A549 (cell line): ENCODE results near the gene ATM.

Experiments used
- CHD4 ChIP-seq: fragments of 200-600 bp; sonication (generic); IDR thresholded peaks from 2 replicates; pipeline ENCODE4 v1.6.1; 2016; ENCODE audit warnings: antibody characterized with exemption, mild to moderate bottlenecking, borderline replicate concordance
- CTCF ChIP-seq: fragments of >200 bp; sonication (Bioruptor Twin); formaldehyde crosslinking; IDR thresholded peaks from 3 replicates; pipeline ENCODE4 v1.5.1; 2016
- EP300 ChIP-seq, 2 experiments: fragments of >200 bp; sonication (Bioruptor Twin); formaldehyde crosslinking; IDR thresholded peaks; 2 replicates in 1 of 2; 3 replicates in 1 of 2; pipeline ENCODE4 v1.6.1; 2016 to 2017
- ESRRA ChIP-seq: fragments of 150-350 bp; IDR thresholded peaks from 2 replicates; pipeline ENCODE4 v1.6.1; 2014; ENCODE audit warnings: mild to moderate bottlenecking, low read length, borderline replicate concordance
- JUN ChIP-seq, 2 experiments: fragments of >200 bp; sonication (Bioruptor Twin); formaldehyde crosslinking; IDR thresholded peaks; 2 replicates in 1 of 2; 3 replicates in 1 of 2; pipeline ENCODE4 v1.6.1; 2016 to 2017
- MAX ChIP-seq: IDR thresholded peaks from 2 replicates; pipeline ENCODE4 v1.6.1; 2012
- POLR2A ChIP-seq: IDR thresholded peaks from 2 replicates; pipeline ENCODE4 v1.6.1; 2012; ENCODE audit warnings: mild to moderate bottlenecking, low read length
- RNF2 ChIP-seq: fragments of 200-600 bp; sonication (generic); IDR thresholded peaks from 2 replicates; pipeline ENCODE4 v1.6.1; 2016; ENCODE audit warnings: low read depth, mild to moderate bottlenecking, antibody characterized with exemption, moderate library complexity, borderline replicate concordance
- USF2 ChIP-seq: fragments of 450-650 bp; IDR thresholded peaks from 2 replicates; pipeline ENCODE4 v1.6.1; 2014; ENCODE audit warnings: antibody characterized with exemption
- ZFP36 ChIP-seq: fragments of 450-650 bp; IDR thresholded peaks from 2 replicates; pipeline ENCODE4 v1.6.1; 2014; ENCODE audit warnings: borderline replicate concordance; ENCODE audit not compliant: partially characterized antibody
- ZNF302 ChIP-seq: fragments of 250-450 bp; sonication (Bioruptor Pico); IDR thresholded peaks from 2 replicates; pipeline ENCODE4 v1.9.0; 2021; ENCODE audit warnings: inconsistent platforms, mild to moderate bottlenecking, moderate library complexity

GRCh38 chr11:108216988-108217387 lies 5.9 kb upstream of the ATM start:
- TF ChIP-seq CTCF (no peak), CHD4 (no peak), ZNF302 (CRISPR knock-in tag) (no peak), MAX (no peak), EP300 (IDR thresholded peaks at IDR 0.05) (no peak), POLR2A (no peak), ZFP36 (no peak), ESRRA (no peak), RNF2 (no peak), JUN (IDR thresholded peaks at IDR 0.05) (no peak), USF2 (no peak)
